Tibial artery (tissue), 4 donors: ENCODE data around the gene GC.

Experiments used
- DNase-seq, 2 donors: peaks; one replicate each; pipeline ENCODE4 v3.0.0-alpha.2; 2019
- H3K27ac ChIP-seq, 2 donors: fragments of 200-600 bp; sonication (generic) in 1 of 2; 1 replicate in 1 of 2; 2 replicates in 1 of 2; pipeline ENCODE4 v1.5.1; 2018 to 2019; ENCODE audit warnings: mild to moderate bottlenecking in 1 of 2
- H3K27me3 ChIP-seq, 2 donors: fragments of 200-600 bp; sonication (generic) in 1 of 2; one replicate each; pipeline versions ENCODE4 v1.5.1 to v1.6.0; 2016 to 2019
- H3K36me3 ChIP-seq, 3 donors: fragments of 200-600 bp; sonication (generic) in 2 of 3; one replicate each; pipeline ENCODE4 v1.5.1; 2016 to 2019; ENCODE audit warnings: mild to moderate bottlenecking in 2 of 3
- H3K4me1 ChIP-seq, 4 donors: fragments of 200-600 bp; sonication (generic) in 2 of 4; 1 replicate in 3 of 4; 2 replicates in 1 of 4; pipeline ENCODE4 v1.5.1; 2016 to 2019
- H3K4me3 ChIP-seq, 2 donors: fragments of 200-600 bp; sonication (generic) in 1 of 2; 1 replicate in 1 of 2; 2 replicates in 1 of 2; pipeline ENCODE4 v1.5.1; 2018 to 2019; ENCODE audit warnings: mild to moderate bottlenecking in 2 of 2
- H3K9me3 ChIP-seq, 3 donors: fragments of 200-600 bp; sonication (generic) in 1 of 3; one replicate each; pipeline ENCODE4 v1.5.1; 2016 to 2019
- intact Hi-C: fragments of 100-400 bp; cut with DNase I; formaldehyde crosslinking; loops from one replicate; pipeline ENCODE4 v1.15.0; 2023; ENCODE audit warnings: low total_unique reads
- TF ChIP-seq, protein P1 (sequence below), 2 experiments: fragments of 200-600 bp in 1 of 2; fragments of 450-650 bp in 1 of 2; IDR thresholded peaks; one replicate each; pipeline ENCODE4 v1.5.1; 2017 to 2019; ENCODE audit warnings: antibody characterized with exemption in 2 of 2, mild to moderate bottlenecking in 1 of 2, moderate library complexity in 1 of 2

The GC gene

DNA sequence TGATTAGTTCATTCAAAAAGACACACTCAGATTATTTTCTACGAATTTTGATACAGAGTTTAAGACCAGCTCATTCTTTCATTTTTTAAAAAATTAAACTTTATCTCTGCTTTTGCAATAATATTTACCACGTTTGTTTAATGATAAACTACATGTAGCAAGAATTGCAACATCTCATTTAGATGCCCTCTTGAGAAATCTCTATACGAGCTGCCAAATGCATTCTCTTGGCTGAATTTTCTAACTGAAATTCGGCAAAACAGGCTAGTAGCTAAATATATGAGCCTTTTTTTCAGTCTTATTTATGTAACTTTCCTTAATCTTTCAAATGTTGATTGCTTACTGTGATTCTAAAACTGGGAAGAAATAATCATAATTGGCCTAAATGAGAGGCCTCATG is 2.1 kb upstream of the GC start:
- intact Hi-C loops, result no loop called here
- TF ChIP-seq, protein P1, sequence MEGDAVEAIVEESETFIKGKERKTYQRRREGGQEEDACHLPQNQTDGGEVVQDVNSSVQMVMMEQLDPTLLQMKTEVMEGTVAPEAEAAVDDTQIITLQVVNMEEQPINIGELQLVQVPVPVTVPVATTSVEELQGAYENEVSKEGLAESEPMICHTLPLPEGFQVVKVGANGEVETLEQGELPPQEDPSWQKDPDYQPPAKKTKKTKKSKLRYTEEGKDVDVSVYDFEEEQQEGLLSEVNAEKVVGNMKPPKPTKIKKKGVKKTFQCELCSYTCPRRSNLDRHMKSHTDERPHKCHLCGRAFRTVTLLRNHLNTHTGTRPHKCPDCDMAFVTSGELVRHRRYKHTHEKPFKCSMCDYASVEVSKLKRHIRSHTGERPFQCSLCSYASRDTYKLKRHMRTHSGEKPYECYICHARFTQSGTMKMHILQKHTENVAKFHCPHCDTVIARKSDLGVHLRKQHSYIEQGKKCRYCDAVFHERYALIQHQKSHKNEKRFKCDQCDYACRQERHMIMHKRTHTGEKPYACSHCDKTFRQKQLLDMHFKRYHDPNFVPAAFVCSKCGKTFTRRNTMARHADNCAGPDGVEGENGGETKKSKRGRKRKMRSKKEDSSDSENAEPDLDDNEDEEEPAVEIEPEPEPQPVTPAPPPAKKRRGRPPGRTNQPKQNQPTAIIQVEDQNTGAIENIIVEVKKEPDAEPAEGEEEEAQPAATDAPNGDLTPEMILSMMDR (IDR thresholded peaks at IDR 0.05), result no peak
- no peak overlapping the region for H3K27ac ChIP-seq
- no peaks in the 10 kb centered on the region for H3K9me3 ChIP-seq
- H3K4me1 ChIP-seq, result no peaks in the 10 kb centered on the region
- H3K4me3 ChIP-seq, result no peak overlapping the region
- H3K36me3 ChIP-seq, result no peaks in the 10 kb centered on the region
- no peak for DNase-seq
- no peaks in the 10 kb centered on the region for H3K27me3 ChIP-seq

DNA sequence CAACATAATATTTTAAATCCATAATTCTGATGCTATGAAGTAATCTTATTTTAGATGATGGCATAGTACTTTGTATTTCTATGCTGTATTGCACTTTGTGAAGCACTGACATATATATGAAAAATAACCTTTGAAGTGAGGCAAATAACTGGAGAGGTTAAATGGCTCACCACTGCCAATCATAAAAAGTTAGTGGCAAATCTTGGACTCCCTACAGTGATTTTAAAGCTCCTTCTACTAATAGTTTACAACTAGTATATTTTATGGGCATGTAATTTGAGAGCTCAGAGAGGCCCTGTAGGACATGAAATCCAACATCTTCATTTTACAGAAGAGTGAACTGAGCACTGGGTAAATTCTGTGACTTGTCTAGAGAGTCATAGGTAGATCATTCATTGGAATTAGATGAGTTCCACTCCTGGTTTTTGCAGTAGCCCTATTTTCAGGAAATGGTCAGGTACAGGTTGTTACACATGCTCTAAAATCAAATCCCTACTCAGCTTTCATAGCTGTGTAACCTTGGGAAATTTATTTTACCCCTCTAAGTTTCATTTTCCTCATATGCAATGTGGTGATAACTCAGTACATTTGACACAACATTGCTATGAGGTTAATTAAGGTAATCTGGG is 804 bp upstream of the GC start:
- Histone ChIP-seq H3K27me3 (no peaks in the 10 kb centered on the region), H3K4me3 (no peak overlapping the region), H3K9me3 (no peaks in the 10 kb centered on the region), H3K36me3 (no peaks in the 10 kb centered on the region), H3K27ac (no peak overlapping the region), H3K4me1 (no peaks in the 10 kb centered on the region)
- TF ChIP-seq, protein P1 (IDR thresholded peaks at IDR 0.05), result no peak
- intact Hi-C loops, result no loop called here
- no peak for DNase-seq

DNA sequence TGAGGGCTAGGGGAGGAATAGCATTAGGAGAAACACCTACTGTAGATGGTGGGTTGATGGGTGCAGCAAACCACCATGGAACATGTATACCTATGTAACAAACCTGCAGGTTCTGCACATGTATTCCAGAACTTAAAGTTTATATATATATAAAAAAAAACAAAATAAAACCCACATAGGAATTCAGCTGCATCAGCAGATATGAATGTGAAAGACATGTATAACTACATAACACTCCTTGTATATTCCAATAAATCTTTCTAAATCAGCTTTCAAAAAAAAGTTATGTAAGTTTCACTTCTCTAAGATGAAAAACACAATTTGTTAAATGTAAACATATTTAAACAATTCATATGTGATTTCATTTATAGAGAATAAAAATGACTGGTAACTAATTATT is 6.0 kb downstream of the GC start:
- H3K27ac ChIP-seq, result no peak overlapping the region
- no peaks in the 10 kb centered on the region for H3K27me3 ChIP-seq
- no peaks in the 10 kb centered on the region for H3K9me3 ChIP-seq
- no peak for DNase-seq
- TF ChIP-seq, protein P1 (IDR thresholded peaks at IDR 0.05), result no peak
- intact Hi-C loops, result no loop called here
- H3K4me3 ChIP-seq, result no peak overlapping the region
- no peaks in the 10 kb centered on the region for H3K4me1 ChIP-seq
- no peaks in the 10 kb centered on the region for H3K36me3 ChIP-seq

- TF ChIP-seq, protein P1 (IDR thresholded peaks at IDR 0.05), result no peak
- no peak overlapping the region for H3K27ac ChIP-seq
- no peaks in the 10 kb centered on the region for H3K36me3 ChIP-seq
- no peaks in the 10 kb centered on the region for H3K9me3 ChIP-seq
- no peaks in the 10 kb centered on the region for H3K27me3 ChIP-seq
- intact Hi-C loops, result no loop called here
- no peak for DNase-seq
- H3K4me3 ChIP-seq, result no peak overlapping the region
- H3K4me1 ChIP-seq, result no peaks in the 10 kb centered on the region
Measured at GRCh38 chr4:71775449-71775848, 8.4 kb downstream of the GC start.

- H3K27me3 ChIP-seq, result no peaks in the 10 kb centered on the region
- TF ChIP-seq, protein P1 (IDR thresholded peaks at IDR 0.05), result no peak
- H3K4me1 ChIP-seq, result no peaks in the 10 kb centered on the region
- H3K36me3 ChIP-seq, result no peaks in the 10 kb centered on the region
- intact Hi-C loops, result no loop called here
- H3K4me3 ChIP-seq, result no peak overlapping the region
- H3K27ac ChIP-seq, result no peak overlapping the region
- no peaks in the 10 kb centered on the region for H3K9me3 ChIP-seq
- DNase-seq, result no peak
Measured at GRCh38 chr4:71774136-71774535, 9.7 kb downstream of the GC start.

DNA sequence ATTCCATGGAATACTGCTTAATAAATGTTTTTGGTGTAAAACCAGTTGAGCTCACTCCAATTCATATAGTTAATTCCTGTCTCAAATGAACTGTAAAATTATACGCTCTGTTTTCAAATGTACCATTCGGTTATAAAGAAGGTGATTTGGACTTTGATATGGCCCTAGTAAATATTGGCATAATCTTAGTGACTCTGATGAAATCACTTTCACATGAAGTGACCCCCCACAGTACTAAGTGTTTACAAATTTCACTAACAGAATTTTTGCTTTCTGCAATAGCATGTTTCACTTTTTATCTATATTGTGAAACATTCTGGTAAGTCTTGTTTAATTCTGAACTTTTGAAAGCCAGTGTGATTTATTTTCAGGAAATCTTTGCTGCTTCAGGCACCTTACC is 10.9 kb downstream of the GC start:
- no peaks in the 10 kb centered on the region for H3K36me3 ChIP-seq
- no peaks in the 10 kb centered on the region for H3K4me1 ChIP-seq
- no peaks in the 10 kb centered on the region for H3K9me3 ChIP-seq
- H3K27me3 ChIP-seq, result no peaks in the 10 kb centered on the region
- no peak overlapping the region for H3K27ac ChIP-seq
- TF ChIP-seq, protein P1 (IDR thresholded peaks at IDR 0.05), result no peak
- no peak overlapping the region for H3K4me3 ChIP-seq
- intact Hi-C loops, result no loop called here
- no peak for DNase-seq
